WI38 (cell line): ENCODE measurements around the gene MALT1.

Experiments used
- H3K4me3 ChIP-seq: 2 replicates; pipeline ENCODE4 v1.5.1; 2011; ENCODE audit warnings: low read depth, mild to moderate bottlenecking, control low read depth, low read length
- TF ChIP-seq, protein P1 (sequence below): IDR thresholded peaks from 2 replicates; pipeline ENCODE4 v1.5.1; 2012; ENCODE audit warnings: low read depth, mild to moderate bottlenecking, control low read depth, low read length

Gene MALT1

DNA sequence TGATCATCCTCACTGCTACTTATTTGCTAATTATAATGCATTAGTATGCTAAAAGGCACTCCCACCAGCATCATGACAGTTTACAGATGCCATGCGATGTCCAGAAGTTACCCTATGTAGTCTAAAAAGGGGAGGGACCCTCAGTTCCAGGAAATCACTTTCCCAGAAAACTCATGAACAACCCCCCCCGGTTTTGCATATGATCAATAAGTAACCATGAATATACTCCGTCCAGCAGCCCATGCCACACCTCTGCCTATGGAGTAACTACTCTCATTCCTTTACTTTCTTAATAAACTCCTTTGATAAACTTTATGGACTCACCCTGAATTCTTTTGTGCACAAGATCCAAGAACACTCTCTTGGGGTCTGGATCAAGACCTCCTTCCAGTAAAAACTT lies 86.8 kb downstream of the MALT1 start:
- TF ChIP-seq, protein P1, sequence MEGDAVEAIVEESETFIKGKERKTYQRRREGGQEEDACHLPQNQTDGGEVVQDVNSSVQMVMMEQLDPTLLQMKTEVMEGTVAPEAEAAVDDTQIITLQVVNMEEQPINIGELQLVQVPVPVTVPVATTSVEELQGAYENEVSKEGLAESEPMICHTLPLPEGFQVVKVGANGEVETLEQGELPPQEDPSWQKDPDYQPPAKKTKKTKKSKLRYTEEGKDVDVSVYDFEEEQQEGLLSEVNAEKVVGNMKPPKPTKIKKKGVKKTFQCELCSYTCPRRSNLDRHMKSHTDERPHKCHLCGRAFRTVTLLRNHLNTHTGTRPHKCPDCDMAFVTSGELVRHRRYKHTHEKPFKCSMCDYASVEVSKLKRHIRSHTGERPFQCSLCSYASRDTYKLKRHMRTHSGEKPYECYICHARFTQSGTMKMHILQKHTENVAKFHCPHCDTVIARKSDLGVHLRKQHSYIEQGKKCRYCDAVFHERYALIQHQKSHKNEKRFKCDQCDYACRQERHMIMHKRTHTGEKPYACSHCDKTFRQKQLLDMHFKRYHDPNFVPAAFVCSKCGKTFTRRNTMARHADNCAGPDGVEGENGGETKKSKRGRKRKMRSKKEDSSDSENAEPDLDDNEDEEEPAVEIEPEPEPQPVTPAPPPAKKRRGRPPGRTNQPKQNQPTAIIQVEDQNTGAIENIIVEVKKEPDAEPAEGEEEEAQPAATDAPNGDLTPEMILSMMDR: no peak
- H3K4me3 ChIP-seq: no peak overlapping the region

DNA sequence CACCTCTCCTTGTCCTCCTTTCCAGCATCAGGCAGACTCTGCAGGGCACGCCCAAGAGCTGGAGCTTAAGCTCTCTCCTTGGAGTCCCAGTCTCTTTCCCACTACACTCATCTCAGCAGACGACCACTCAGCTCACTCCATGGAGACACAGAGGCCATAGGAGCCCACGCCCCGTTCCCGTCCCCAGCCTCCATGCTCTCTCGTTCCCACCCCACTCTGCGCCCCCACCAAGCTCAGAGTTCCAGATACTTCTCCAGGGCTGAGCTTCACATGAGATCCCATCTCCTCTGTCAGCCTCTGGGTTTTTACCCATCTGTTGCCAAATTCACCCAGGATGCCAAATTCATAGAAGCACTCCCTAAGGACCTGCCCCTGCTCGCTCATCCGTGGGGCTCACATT lies 87.3 kb downstream of the MALT1 start:
- TF ChIP-seq, protein P1: no peak
- H3K4me3 ChIP-seq: no peak overlapping the region

DNA sequence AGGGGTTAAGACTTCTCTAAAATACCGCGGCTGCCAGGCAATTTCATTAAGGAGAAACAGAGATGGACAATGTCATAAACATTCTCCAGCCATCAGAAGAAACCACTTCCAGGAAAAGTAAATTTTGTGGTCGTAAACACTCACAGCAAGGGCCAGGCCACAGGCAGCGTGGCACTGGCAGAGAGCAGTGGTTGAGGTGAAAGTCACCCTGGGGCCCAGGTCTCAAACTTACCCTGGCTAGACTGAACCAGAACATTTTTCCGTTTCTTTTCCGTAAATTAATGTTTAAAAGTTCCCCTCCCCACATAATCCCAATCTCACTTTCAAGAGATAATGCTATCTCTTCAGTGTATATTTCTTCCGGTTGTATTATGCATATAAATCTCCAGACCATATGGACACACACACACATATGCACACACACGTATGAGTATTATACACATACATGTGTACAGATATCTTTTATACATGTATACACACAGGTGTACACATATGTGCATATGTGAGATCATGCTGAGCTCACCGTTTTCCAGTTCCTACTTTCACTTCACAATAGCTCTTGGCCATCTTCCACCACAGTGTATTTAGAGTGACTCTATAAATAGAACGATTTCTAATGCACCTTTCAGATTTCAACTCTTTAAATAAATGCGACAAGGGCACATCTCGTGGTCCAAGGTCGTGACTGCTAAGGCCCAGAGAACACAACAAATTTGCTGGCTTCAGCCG lies 90.1 kb downstream of the MALT1 start:
- H3K4me3 ChIP-seq: no peak overlapping the region
- TF ChIP-seq, protein P1: no peak

DNA sequence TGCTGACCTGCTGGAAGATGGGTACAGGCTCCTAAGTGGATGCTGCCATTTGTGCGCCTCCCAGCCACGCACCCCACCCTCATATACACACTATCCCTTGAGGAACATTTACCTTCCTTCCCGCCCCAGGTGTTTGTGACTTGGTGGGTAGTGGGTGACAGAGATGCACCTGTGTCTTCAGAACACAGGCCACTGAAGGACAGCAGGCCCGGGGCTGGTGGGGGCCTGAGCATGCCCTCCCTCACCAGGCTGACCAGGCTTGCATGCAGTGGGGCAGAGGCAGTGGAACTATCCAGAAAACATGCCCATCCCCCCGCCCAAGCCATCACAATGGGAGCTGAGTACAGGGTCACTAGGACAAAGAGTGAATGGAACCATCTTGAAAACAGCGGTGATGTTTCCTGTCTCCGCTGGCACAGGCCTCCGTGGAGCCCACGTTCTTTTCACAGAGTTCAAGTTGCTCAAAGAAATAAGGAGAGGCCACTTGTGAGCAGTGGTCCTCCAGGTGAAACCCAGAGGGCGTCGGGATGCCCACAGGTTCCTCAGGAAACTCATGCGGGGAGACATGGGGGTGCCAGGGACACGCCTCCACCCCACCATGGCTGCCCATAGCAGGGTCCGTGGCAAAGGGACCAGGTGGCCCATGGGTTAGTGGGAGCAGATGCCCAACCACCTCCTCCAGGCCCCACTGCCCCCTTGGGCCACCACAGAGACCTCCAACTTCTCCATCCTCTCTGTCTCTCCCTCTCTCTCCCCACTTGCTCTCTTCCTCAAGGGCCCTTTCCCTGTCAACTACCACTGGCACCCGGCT lies 90.9 kb downstream of the MALT1 start:
- TF ChIP-seq, protein P1: no peak
- no peak overlapping the region for H3K4me3 ChIP-seq

DNA sequence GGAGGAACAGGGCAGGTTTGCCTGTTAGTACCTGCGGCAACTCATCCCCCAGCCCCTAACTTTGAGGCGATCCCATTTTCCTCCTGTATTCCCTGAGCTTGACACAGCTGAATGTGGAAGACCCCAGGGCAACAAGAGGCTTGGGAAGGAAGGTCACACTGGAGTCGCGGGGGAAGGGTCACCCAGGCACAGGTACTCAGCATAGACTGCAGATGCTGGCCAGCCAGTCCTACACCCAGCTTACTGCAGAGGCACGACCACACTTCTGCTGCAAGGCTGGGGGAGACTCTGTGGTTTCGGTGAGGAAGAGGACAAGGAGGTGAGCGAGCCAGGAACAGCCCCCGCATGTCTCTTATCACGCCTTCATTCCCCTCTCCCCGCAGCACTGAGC lies 91.5 kb downstream of the MALT1 start:
- no peak overlapping the region for H3K4me3 ChIP-seq
- TF ChIP-seq, protein P1: no peak

DNA sequence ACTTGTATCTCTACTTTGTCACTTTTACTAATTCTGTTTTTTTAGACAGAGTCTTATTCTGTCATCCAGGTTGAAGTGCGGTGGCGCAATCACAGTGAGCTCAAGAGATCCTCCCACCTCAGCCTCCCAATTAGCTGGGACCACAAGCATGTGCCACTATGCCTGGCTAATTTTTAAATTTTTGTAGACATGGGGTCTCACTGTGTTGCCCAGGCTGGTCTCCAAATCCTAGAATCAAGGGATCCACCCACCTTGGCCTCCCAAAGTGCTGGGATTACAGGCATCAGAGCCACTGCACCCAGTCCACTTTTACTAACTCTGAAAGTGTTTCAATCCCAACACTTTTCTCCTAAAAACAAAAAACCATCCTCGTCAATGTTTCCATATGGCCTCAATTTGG lies 94.9 kb downstream of the MALT1 start:
- no peak overlapping the region for H3K4me3 ChIP-seq
- TF ChIP-seq, protein P1: no peak

DNA sequence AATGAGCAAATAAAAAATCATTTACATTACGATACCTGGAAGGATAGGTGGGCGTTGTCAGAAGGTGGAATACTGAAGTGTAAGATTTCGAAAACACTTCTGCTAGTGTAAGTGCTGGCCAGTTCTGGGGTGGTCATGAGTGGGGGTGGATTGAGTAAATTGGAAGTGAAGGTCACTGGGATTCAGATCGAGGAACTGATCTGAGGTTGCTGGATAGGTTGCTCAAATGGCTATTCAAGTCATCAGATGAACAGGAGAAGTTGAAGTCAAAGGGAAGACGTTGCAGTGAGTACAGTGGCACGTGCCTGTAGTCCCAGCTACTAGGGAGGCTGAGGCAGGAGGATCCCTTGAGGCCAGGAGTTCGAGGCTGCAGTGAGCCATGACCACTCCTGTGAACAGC lies 95.7 kb downstream of the MALT1 start:
- no peak overlapping the region for H3K4me3 ChIP-seq
- TF ChIP-seq, protein P1: no peak
